LHCN-M2 (cell line): ENCODE data around the gene GJA8. TPM values are rescaled to one million over a fixed set of nuclear protein-coding genes. Genes with fewer than 3 reads are reported as not detected.
"Not testable (repeated sequence)": the region's sequence is repeated elsewhere in the genome, so short reads cannot be mapped to it uniquely, and the experiment has no call there.

Experiments used
- DNase-seq: peaks from one replicate; pipeline ENCODE4 v3.0.0-alpha.2; 2012; ENCODE audit warnings: low read depth
- polyA plus RNA-seq: library from polyadenylated mRNA; unstranded; fragments of >200 nt; gene quantifications from one replicate; pipeline ENCODE4 v1.2.1, GENCODE V29; 2012; ENCODE audit warnings: missing spikeins
- total RNA-seq: library from RNA; depleted of rRNA; stranded (reverse); fragments of >200 nt; gene quantifications from 2 replicates; pipeline ENCODE4 v1.2.3, GENCODE V29; 2014; rRNA removed

GJA8 gene
- total RNA-seq = not detected in 2 replicates
- not detected for polyA plus RNA-seq

GRCh38 chr1:147902253-147902845 lies at the start of gene GJA8:
Gene GJA8 (plus strand): TSS chr1:147902795. CDS start chr1:147907956, 5,161 bp downstream.
- DNase-seq = no peak

DNA sequence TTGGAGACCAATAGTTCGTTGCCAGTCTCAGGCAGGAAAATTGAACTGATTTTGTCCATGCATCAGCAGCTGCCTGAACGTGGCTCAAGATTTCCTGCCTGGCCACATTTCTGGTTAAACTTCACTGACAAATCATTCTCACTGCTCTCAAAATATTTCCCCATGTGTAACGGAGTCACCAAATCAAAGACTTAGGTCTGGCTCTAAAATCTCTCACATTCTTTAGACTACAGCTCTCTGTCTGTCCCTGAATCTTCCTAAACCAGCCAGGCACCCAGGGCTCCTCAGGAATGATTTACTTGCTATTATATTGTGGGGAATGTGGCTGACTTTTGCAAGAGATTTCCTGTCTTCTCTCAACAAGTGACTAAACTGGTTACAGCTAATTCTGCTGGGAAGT lies 49.2 kb upstream of the GJA8 start:
- no peak for DNase-seq

- DNase-seq = not testable (repeated sequence)
Measured at GRCh38 chr1:147854989-147855388, 47.6 kb upstream of the GJA8 start.

GRCh38 chr1:147855996-147856395 lies 46.6 kb upstream of the GJA8 start:
- not testable (repeated sequence) for DNase-seq

DNA sequence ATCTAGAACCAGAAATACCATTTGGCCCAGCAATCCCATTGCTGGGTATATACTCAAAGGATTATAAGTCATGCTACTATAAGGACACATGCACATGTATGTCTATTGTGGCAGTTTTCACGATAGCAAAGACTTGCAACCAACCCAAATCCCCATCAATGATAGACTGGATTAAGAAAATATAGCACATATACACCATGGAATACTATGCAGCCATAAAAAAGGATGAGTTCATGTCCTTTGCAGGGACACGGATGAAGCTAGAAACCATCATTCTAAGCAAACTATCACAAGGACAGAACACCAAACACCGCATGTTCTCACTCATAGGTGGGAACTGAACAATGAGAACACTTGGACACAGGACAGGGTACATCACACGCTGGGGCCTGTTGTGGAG lies 35.4 kb upstream of the GJA8 start:
- not testable (repeated sequence) for DNase-seq

GRCh38 chr1:147878022-147878421 lies 24.6 kb upstream of the GJA8 start:
- no peak for DNase-seq

- DNase-seq = no peak
Measured at GRCh38 chr1:147879911-147880310, 22.7 kb upstream of the GJA8 start.

DNA sequence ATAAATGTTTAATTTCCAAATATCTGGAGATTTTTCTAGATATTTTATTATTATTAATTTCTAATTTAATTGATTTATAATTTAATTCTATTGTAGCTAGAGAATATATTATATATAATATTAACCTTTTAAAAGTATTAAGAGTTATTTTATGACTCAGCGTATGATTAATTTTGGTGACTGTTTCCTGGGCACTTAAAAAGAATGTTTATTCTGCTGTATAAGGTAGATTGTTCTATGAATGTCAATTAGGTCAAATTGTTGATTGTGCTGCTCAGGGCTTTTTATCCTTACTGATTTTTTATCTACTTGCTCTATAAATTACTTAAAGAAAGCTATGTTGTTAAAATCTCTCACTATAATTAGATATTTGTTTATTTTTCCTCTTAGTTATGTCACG lies 20.1 kb upstream of the GJA8 start:
- DNase-seq = no peak

DNA sequence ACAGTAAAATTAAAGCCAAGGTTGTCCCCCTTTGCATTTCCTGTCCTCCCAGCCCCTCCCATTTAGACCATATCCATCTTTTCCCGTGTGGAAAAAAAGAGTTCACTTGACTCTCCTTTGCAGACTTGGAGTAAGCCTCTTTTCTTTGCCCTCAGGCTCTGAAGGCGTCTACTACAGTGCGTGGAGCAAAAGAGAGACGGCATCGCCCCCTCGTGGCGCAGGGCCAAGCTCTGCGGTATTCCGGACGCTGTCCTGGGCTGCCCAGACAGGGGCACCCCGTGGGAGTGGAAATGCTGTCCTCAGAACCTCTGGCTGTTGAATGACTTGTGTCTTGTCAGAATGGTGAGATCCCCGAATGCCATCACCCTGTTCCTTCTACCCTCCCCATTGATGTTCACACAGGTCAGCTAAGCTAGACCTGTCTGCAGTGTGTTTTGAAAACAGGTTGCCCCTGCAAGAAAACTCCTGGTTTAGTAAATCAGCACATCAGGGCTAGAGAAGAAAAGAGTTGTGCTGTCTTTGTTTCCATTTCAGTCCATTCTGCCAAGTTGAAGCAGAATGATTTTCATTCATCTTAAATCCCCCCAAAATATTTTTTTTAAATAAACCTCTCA lies 12.3 kb upstream of the GJA8 start:
- DNase-seq = peak; percentile 26

GRCh38 chr1:147891088-147891487 lies 11.5 kb upstream of the GJA8 start:
- DNase-seq = no peak

DNA sequence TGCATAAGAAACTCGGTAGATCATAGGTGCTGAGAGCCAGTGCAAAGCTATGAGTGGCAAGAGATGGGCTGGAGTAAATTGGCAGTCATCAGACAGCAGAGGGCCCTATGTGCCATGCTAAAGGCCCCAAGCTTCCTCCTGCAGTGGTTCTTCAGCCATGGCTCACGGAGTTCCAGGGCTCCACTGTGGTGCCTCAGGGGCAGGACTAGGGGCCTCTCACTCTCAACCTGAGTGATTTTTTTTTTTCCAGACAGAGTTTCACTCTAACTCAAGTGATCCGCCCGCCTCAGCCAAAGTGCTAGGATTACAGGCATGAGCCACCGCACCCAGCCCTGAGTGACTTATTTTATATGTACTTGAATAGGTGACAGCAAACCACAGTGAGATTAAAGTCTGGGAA lies 10.4 kb upstream of the GJA8 start:
- no peak for DNase-seq

DNA sequence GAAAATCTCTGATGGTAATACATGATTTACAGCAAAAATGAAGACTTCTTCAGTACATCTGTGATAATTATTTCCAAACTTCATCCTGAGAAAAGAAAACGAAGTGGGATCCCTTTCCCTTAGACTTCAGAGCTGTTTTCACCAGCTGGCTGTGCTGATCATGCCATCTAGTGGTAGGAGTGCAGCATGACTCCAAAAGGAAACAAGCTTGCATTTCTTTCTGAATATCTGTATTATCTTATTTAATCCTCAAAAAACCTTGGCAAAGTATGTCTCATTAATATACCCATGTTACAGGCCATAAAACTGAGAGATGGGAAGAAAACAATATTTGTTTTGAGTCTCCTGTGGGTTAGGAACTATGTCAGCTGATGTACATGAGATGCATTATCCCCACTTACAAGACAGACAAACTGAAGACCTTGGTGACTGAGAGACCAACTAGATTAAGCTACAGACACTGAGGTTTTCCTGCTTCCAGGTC lies 9.8 kb upstream of the GJA8 start:
- peak; percentile 46 for DNase-seq

GRCh38 chr1:147895123-147895522 lies 7.5 kb upstream of the GJA8 start:
- DNase-seq = peak; percentile 13

DNA sequence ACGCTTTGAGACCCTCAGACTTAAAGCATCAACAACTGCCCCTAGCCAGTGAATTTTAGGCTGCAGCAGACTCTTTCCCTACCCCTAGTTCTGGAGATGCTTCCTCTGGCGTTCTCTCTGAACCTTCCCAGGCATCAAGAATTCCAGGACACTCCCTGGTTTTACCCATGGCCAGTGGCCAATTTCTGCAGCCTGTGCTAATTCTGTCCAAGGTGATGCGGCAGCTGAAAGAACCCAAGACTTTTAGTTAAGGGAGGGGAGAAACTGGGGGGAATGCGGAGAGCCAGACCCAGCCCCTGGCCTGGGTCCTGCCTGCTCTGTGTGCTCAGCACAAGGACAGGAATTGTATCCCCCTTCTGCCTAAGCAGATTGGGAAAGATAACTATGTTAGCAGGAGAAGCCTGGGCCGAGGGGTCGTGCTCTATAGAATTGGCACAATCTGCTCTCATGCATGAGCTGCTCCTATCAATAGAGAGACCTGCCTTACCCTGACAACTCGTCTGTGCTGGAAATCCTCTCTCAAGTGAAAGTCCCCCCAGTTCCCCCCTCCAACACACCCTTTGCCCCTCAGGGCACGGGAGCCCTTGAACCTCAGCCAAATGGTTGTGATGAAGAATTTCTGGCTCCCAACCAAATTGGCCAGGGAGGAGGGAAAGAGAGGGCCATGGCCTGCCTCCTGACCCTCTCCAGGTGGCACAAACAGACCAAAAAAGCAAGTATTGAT lies 5.4 kb upstream of the GJA8 start:
- DNase-seq = no peak

DNA sequence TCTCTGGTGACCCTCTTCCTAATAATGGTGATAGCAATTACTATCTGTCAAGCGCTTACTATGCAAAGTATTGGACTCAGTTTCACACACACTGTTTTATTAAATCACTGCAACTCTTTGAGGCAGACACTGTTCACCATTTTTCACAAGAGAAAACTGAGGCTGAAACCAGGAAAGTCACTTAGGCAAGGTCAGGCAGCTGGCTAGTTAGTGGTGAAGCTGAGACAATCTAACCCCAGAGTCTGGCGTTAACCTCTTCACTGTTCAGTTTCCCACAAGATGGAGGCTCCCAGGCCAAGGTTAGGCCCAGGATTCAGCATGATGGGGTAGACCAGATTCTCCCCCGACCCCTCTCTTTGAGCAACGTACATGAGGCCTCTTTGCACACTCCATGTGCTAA lies 4.8 kb upstream of the GJA8 start:
- no peak for DNase-seq

- DNase-seq = no peak
Measured at GRCh38 chr1:147904726-147905125, 2.1 kb downstream of the GJA8 start.

GRCh38 chr1:147907786-147908509 lies 5.4 kb downstream of the GJA8 start:
- DNase-seq = no peak

GRCh38 chr1:147912553-147912952 lies 10.0 kb downstream of the GJA8 start:
- DNase-seq = no peak

DNA sequence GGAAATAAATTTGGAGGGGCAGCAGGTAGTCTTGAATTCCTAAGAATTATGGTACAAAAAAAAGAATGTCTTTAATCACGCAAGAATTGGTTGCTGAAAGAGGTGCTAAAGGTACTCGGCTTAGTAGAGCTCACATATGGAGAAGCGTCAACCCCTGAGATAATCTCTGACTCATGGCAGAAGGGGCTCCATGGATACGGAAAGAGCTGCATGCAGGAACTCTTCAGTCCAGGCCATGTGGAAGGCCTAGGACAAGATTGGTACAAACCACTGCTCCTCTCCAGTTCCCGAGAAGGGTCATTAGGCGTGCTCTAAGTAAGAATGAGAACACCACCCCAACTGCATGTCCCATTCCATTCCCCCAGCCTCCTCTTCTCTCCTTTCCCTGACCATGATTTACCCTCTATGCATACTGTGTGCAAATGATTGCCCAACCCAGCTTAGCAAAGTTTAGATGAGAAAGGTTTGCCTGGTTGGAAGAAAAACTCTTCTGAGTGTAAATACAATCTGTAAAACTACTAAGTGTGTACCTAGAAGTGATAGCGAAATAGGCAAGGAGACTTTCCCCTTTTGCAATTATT lies 10.9 kb downstream of the GJA8 start:
- DNase-seq = no peak

DNA sequence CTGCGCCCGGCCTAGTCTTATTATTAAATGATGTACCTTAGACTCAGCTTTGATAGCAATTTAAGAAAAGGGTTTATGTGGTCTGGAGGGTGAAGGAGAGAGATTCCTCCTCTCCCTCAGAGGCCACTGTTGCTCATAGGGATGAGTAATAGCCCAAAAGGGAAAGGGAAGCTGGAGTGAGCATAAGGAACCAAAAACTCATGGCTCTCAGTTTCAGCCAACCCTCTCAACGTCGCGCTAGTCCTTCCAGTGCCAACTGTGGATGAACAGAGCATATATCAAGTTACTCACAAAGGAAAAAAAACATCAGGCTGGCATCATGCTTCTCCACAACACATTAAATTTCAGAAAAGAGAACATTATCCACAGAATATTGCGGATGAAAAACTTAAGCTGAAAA lies 17.3 kb downstream of the GJA8 start:
- DNase-seq = peak; percentile 58

DNA sequence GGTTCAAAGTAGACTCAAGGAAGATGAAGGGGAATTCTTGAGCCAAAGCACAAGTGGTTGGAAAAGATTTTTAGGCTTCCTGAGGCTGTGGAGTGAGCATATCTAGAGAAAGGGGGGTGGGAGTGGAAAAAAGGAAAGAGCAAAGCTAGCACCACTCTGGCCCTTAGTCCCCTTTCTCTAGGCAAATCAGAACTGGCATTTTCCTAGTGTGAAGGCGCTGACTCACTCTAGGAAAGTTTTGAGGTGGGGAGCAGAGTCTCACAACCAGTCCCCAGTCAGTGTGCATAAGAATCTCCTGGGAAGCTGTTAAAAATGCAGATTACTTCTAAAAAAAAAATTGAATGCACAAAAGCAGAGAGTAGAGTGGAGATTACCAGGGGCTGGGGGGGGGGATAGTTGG lies 22.2 kb downstream of the GJA8 start:
- DNase-seq = no peak

DNA sequence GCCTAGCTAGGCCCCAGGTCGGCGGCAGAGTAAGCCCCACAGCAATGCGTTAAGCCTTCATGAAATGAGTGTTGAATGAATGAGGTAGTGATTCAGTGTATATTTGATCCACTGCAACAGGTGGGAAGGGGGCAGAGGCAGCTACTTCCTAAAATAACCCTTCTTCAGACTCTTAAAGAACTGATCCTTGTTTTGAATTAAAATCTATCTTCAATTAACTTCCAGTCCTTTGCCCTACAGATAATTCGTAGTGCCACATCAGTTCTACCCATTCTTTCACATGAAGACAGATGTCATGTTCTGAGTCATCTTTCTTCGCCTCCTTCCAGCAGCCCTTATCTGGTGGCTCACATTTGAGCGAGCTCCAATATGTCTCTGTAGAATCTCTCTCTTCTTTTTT lies 24.6 kb downstream of the GJA8 start:
- peak; percentile 15 for DNase-seq
